Measurements from ENCODE around the gene NBL1.

DNA sequence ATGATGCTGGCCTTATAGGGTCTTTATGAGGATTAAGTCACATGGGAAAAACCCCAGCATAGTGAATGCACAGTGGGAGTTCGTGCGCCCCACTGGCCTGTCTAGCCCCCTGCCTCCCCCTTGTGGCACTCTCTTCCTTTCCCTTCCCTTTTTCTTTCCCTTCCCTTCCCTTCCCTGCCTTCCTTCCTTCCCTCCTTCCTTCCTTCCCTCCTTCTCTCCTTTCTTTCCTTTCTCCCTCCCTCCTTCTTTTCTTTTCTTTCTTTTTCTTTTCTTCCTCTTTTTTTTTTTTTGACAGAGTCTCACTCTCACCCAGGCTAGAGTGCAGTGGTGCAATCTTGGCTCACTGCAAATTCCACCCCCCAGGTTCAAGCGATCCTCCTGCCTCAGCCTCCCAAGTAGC lies 59.2 kb downstream of the NBL1 start:
- TF ChIP-seq RUNX3 (IDR thresholded peaks at IDR 0.05; ENCODE audit: low read length) = no peak
- no peak for TF ChIP-seq NFIC (IDR thresholded peaks at IDR 0.05; ENCODE audit: low read depth, low read length)
- TF ChIP-seq BRCA1 (IDR thresholded peaks at IDR 0.05; ENCODE audit: low read depth, low read length) = no peak
- TF ChIP-seq ZNF274 (IDR thresholded peaks at IDR 0.05; ENCODE audit: insufficient read depth, insufficient read length) = no peak
- TF ChIP-seq, protein P1, sequence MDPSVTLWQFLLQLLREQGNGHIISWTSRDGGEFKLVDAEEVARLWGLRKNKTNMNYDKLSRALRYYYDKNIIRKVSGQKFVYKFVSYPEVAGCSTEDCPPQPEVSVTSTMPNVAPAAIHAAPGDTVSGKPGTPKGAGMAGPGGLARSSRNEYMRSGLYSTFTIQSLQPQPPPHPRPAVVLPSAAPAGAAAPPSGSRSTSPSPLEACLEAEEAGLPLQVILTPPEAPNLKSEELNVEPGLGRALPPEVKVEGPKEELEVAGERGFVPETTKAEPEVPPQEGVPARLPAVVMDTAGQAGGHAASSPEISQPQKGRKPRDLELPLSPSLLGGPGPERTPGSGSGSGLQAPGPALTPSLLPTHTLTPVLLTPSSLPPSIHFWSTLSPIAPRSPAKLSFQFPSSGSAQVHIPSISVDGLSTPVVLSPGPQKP (IDR thresholded peaks at IDR 0.05; ENCODE audit: low read depth, low read length) = no peak
- TF ChIP-seq POLR2AphosphoS5 (IDR thresholded peaks at IDR 0.05; ENCODE audit: low read length) = no peak
- no peak for TF ChIP-seq DPF2 (IDR thresholded peaks at IDR 0.05)
- TF ChIP-seq NR2C1 (IDR thresholded peaks at IDR 0.05) = no peak
- TF ChIP-seq BCL11A (IDR thresholded peaks at IDR 0.05; ENCODE audit: low read depth, low read length) = no peak
- TF ChIP-seq, protein P2, sequence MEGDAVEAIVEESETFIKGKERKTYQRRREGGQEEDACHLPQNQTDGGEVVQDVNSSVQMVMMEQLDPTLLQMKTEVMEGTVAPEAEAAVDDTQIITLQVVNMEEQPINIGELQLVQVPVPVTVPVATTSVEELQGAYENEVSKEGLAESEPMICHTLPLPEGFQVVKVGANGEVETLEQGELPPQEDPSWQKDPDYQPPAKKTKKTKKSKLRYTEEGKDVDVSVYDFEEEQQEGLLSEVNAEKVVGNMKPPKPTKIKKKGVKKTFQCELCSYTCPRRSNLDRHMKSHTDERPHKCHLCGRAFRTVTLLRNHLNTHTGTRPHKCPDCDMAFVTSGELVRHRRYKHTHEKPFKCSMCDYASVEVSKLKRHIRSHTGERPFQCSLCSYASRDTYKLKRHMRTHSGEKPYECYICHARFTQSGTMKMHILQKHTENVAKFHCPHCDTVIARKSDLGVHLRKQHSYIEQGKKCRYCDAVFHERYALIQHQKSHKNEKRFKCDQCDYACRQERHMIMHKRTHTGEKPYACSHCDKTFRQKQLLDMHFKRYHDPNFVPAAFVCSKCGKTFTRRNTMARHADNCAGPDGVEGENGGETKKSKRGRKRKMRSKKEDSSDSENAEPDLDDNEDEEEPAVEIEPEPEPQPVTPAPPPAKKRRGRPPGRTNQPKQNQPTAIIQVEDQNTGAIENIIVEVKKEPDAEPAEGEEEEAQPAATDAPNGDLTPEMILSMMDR (IDR thresholded peaks at IDR 0.05 in 2 of 3, conservative IDR thresholded peaks at IDR 0.05 in 1 of 3; ENCODE audit: control insufficient read depth in 2 of 3, extremely low read depth in 1 of 3, insufficient read depth in 1 of 3, low read depth in 3 of 3, low read length in 3 of 3) = no peak
- TF ChIP-seq EP300 (IDR thresholded peaks at IDR 0.05; ENCODE audit: borderline replicate concordance in 1 of 2, control insufficient read depth in 1 of 2, low read depth in 2 of 2, low read length in 2 of 2) = no peak
- TF ChIP-seq TBL1XR1 (IDR thresholded peaks at IDR 0.05; ENCODE audit: low read depth, low read length) = no peak

Data from GM12878 (cell line).